Left cardiac atrium (tissue), 4 donors: ENCODE data around the gene THAP11. TPM values are rescaled to one million over a fixed set of nuclear protein-coding genes. Genes with fewer than 3 reads are reported as not detected.
"Not testable (repeated sequence)": the region's sequence is repeated elsewhere in the genome, so short reads cannot be mapped to it uniquely, and the experiment has no call there.

Source experiments
- ATAC-seq, 2 donors: fragments of 200-7000 bp; cut with Tn5 transposase; one replicate each; pipeline ENCODE4 v1.9.1; 2020; ENCODE audit warnings: mild to moderate bottlenecking in 2 of 2, moderate library complexity in 2 of 2
- DNase-seq: peaks from one replicate; pipeline ENCODE4 v3.0.0-alpha.2; 2020
- intact Hi-C, 2 donors: fragments of 100-400 bp; cut with DNase I; formaldehyde crosslinking; loops; one replicate each; pipeline versions ENCODE4 v1.14.1 to v1.15.1; 2022 to 2023
- total RNA-seq, 2 donors: library from RNA; stranded (reverse); fragmentation: NEBNext Ultra II Directional; extraction: Animal tissue kit (Norgen Biotek cat#: 25700); gene quantifications; one replicate each; pipeline ENCODE4 v1.2.1, GENCODE V29; 2021
- donor health status: DM: no; HTN: yes; CAD: no.
- donor health status: DM: no; HTN: yes; CAD: no; lungs with severe emphysema.
- donor health status: DM: yes; HTN: yes; CAD: no.
- donor health status: Dilated cardiomyopathy.

The THAP11 gene
- total RNA-seq, 2 donors from 2014 or later: 24.5 to 24.7 TPM

DNA sequence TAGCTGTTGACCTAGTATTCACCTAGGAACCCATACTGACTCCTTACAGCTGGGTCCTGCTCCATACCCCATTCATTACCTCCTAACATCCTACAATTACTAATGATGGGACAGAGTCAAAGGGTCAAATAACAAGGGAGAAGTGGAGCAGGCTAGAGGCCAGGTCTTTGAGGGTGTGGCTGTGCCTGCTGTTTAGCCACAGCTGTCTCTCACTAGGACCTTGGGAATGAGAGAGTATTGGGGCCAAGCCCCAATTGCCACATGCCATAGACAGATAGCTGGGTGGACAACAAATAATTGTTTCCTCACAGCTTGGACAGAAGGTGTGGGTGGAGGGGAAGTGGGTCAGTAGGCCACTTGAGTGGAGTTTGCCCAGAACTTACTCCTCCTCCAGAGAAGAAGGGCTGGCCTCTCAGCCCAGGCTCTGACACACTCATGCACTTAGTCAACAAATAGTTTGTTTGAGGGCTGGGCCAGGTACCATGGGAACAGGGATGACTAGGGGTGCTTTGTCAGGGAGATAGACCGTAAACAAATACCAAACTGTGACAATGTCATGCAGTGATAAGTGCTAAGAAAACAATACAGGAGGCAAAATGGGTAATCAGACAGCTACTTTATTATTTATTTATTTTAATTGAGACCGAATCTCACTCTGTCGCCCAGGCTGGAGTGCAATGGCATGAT, 15.6 kb downstream of the THAP11 start:
- peak; percentile 84 for DNase-seq
- ATAC-seq: peak; percentile 85 to 96
- intact Hi-C loops: no loop called here

GRCh38 chr16:67858500-67858899, 16.4 kb downstream of the THAP11 start:
- no peak for ATAC-seq
- intact Hi-C loops: no loop called here
- DNase-seq: no peak

- intact Hi-C loops: no loop called here
- ATAC-seq (peak in 1 of 2 donors; percentile 33), DNase-seq (no peak)
Observed at GRCh38 chr16:67860589-67861398, 18.7 kb downstream of the THAP11 start.

- intact Hi-C loops: no loop called here
- no peak for ATAC-seq
- DNase-seq: no peak
Observed at GRCh38 chr16:67861877-67862276, 19.8 kb downstream of the THAP11 start.

- intact Hi-C loops: no loop called here
- DNase-seq (peak; percentile 79), ATAC-seq (peak; percentile 88 to 95)
Observed at GRCh38 chr16:67862623-67863583, 20.8 kb downstream of the THAP11 start.

- ATAC-seq, DNase-seq, intact Hi-C loops: not testable (repeated sequence)
Observed at GRCh38 chr16:67864044-67864443, 21.9 kb downstream of the THAP11 start.

DNA sequence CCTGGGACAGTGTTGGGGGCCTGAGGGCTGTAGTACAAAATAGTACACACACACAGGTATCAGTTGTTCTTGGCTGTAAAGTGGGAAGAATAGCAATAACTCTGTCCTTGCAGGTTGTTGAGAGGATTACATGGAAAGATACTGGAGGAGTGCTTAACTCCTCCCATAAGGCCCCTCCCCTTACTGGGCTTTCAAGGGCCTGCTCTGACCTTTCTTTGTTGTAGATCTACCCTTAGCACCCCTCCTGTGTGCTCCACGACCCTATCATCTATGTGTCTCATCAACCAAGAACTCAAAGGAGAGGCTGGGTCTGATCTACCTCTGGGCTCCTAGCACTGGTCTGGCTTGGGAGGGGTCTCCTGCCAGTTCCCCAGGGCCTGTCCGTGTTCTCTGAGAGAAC, 22.5 kb downstream of the THAP11 start:
- no peak for DNase-seq
- intact Hi-C loops: no loop called here
- no peak for ATAC-seq

DNA sequence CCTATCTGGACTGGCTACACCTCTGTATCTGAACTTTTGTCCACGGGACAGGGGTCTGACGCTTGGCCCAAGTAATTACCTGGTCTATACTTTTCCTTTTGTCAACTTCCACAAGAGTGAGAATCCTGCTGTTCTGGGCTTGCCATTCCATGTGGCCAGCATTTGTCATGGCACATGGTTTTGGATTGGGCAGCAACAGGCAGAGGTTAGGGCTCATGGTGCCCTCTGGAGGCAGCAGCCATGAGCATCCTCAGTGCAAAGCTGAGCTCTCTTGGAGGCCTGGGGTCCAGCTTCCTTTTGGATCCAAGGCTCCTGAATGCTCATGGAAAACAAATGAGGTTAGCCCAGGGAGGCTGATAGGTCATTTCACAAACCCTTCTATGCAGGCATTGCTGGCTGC, 23.2 kb downstream of the THAP11 start:
- ATAC-seq (peak in 1 of 2 donors; percentile 17), DNase-seq (no peak)
- intact Hi-C loops: no loop called here

GRCh38 chr16:67868290-67868689, 26.2 kb downstream of the THAP11 start:
- intact Hi-C loops: no loop called here
- DNase-seq (no peak), ATAC-seq (no peak)

- intact Hi-C loops: no loop called here
- ATAC-seq (no peak), DNase-seq (no peak)
Observed at GRCh38 chr16:67869653-67870052, 27.5 kb downstream of the THAP11 start.

DNA sequence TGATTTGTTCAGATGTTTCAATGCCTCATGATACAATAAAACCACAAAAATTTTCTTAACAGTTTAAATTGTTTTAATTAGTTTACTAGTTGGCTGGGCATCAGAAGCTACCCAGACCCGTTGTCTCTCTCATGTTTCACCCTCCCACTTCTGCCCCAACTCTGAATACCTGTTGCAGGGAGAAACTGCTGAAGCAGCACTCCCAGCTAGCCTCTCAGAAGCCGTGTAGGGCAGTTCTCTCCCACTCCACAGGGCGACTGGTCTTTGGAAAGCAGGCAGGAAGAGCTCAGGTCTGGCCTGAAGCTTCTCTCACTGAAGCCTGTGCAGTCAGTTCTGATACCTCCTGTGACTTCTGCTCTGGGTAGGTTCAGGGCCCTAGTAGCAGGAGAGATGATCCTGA, 29.1 kb downstream of the THAP11 start:
- ATAC-seq: no peak
- DNase-seq: no peak
- intact Hi-C loops: no loop called here

DNA sequence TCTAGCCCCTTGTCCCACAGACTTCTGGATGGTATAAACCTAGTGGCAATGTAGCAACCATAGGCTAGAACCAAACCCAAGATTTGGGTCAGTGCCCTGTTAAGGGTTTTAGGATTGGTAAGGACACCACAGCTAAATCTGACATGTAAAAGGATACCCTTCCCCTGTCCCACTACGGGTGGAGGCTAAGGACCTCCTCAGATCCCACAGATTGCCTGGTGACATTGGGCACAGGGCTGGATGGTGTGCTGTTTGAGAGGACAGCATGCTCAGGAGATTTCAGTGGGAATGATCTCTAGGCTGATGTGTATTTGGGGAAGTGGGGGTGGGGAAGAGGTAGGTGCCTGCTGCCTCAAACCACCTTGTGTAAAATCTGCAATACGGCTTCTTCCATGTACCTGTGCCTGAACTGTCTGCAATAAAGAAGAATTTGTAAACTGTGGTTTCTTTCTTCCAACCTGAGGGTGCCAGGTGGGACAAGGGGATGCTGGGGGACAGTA, 30.1 kb downstream of the THAP11 start:
- intact Hi-C loops: loop anchor here in 1 of 2 donors (2.0 kb wide), 1 partner anchor 27 kb away; no protein-coding TSS in a partner anchor
- no peak for ATAC-seq
- no peak for DNase-seq

GRCh38 chr16:67872631-67873434, 30.7 kb downstream of the THAP11 start, which contains the start of gene EDC4:
EDC4 (plus strand) TSS chr16:67873052; CDS start chr16:67873262, 210 bp downstream.
- intact Hi-C loops: loop anchor here in 1 of 2 donors (2.0 kb wide), 1 partner anchor 28 kb away; no protein-coding TSS in a partner anchor
- peak; percentile 93 to 95 for ATAC-seq
- DNase-seq: peak; percentile 88

- DNase-seq (no peak), ATAC-seq (peak; percentile 14 to 18)
- intact Hi-C loops: loop anchor here in 1 of 2 donors (2.0 kb wide), 1 partner anchor 29 kb away; no protein-coding TSS in a partner anchor
Observed at GRCh38 chr16:67873435-67874370, 31.6 kb downstream of the THAP11 start.

GRCh38 chr16:67874372-67874771, 32.3 kb downstream of the THAP11 start:
- intact Hi-C loops: no loop called here
- no peak for DNase-seq
- ATAC-seq: no peak

GRCh38 chr16:67877064-67877463, 34.9 kb downstream of the THAP11 start:
- no peak for DNase-seq
- no peak for ATAC-seq
- intact Hi-C loops: no loop called here

GRCh38 chr16:67878232-67878631, 36.1 kb downstream of the THAP11 start:
- DNase-seq (no peak), ATAC-seq (no peak)
- intact Hi-C loops: no loop called here
